SU-DHL-6 (cell line): ENCODE data around the gene TP53I13.

Experiments used
- H2AFZ ChIP-seq: fragments of 200-600 bp; sonication (generic); 2 replicates; pipeline ENCODE4 v1.6.1; 2014; ENCODE audit warnings: low read depth, mild to moderate bottlenecking, moderate library complexity, mixed read lengths, antibody characterized with exemption, low read length; ENCODE audit not compliant: severe bottlenecking
- H3F3A ChIP-seq: fragments of 200-600 bp; shearing (Covaris generic); 2 replicates; pipeline ENCODE4 v1.6.0; 2016; ENCODE audit warnings: antibody characterized with exemption, mild to moderate bottlenecking; ENCODE audit not compliant: insufficient read depth
- H3K27ac ChIP-seq: fragments of 200-600 bp; sonication (generic); 2 replicates; pipeline ENCODE4 v1.5.1; 2016; ENCODE audit warnings: low read depth, mild to moderate bottlenecking, low read length, moderate library complexity, mixed read lengths
- H3K27me3 ChIP-seq: fragments of 200-600 bp; sonication (generic), shearing (Covaris generic); 2 replicates; pipeline ENCODE4 v1.6.0; 2014; ENCODE audit warnings: mild to moderate bottlenecking, low read length
- H3K36me3 ChIP-seq: fragments of 200-600 bp; sonication (generic); 2 replicates; pipeline ENCODE4 v1.6.1; 2014; ENCODE audit warnings: mild to moderate bottlenecking, low read length, mixed read lengths
- H3K4me2 ChIP-seq: fragments of 300-600, 200-600 bp; shearing (Covaris generic), sonication (generic); 2 replicates; pipeline ENCODE4 v1.6.0; 2014; ENCODE audit warnings: low read length, low read depth, mild to moderate bottlenecking; ENCODE audit not compliant: poor library complexity, severe bottlenecking
- H3K4me3 ChIP-seq: fragments of 200-600 bp; sonication (generic); 2 replicates; pipeline ENCODE4 v1.5.1; 2014; ENCODE audit warnings: antibody characterized with exemption, low read length, mild to moderate bottlenecking, mixed read lengths; ENCODE audit not compliant: insufficient read depth, poor library complexity, severe bottlenecking
- H3K79me2 ChIP-seq: fragments of 200-600 bp; sonication (generic); 2 replicates; pipeline ENCODE4 v1.6.1; 2014; ENCODE audit warnings: mild to moderate bottlenecking, low read length, moderate library complexity; ENCODE audit not compliant: insufficient read depth
- H3K9ac ChIP-seq: fragments of 200-600 bp; sonication (generic); 2 replicates; pipeline ENCODE4 v1.7.0; 2014; ENCODE audit warnings: mild to moderate bottlenecking, low read length
- H3K9me2 ChIP-seq: fragments of 200-600 bp; sonication (generic); replicated peaks from 2 replicates; pipeline ENCODE4 v1.6.1; 2014; ENCODE audit warnings: low read length; ENCODE audit not compliant: insufficient read depth
- H3K9me3 ChIP-seq: fragments of 200-600 bp; sonication (generic); 2 replicates; pipeline ENCODE4 v1.6.1; 2014; ENCODE audit warnings: low read length, mixed read lengths; ENCODE audit not compliant: insufficient read depth
- H4K20me1 ChIP-seq: fragments of 200-600 bp; sonication (generic); 2 replicates; pipeline ENCODE4 v1.6.1; 2014; ENCODE audit warnings: low read depth, mild to moderate bottlenecking, antibody characterized with exemption, low read length, moderate library complexity, mixed read lengths
- EZH2phosphoT487 ChIP-seq: fragments of 200-600 bp; sonication (generic), shearing (Covaris generic); conservative IDR thresholded peaks from 2 replicates; pipeline ENCODE4 v1.6.1; 2018; ENCODE audit warnings: mild to moderate bottlenecking, antibody characterized with exemption, low read length, moderate library complexity, mixed read lengths
- TF ChIP-seq, protein P1 (sequence below): fragments of 200-600 bp; sonication (generic); IDR thresholded peaks from one replicate; pipeline ENCODE4 v1.5.1; 2017; ENCODE audit warnings: antibody characterized with exemption, mild to moderate bottlenecking, low read length, moderate library complexity; ENCODE audit not compliant: insufficient read depth, poor library complexity, severe bottlenecking

TP53I13 gene, protein sequence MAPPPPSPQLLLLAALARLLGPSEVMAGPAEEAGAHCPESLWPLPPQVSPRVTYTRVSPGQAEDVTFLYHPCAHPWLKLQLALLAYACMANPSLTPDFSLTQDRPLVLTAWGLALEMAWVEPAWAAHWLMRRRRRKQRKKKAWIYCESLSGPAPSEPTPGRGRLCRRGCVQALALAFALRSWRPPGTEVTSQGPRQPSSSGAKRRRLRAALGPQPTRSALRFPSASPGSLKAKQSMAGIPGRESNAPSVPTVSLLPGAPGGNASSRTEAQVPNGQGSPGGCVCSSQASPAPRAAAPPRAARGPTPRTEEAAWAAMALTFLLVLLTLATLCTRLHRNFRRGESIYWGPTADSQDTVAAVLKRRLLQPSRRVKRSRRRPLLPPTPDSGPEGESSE

DNA sequence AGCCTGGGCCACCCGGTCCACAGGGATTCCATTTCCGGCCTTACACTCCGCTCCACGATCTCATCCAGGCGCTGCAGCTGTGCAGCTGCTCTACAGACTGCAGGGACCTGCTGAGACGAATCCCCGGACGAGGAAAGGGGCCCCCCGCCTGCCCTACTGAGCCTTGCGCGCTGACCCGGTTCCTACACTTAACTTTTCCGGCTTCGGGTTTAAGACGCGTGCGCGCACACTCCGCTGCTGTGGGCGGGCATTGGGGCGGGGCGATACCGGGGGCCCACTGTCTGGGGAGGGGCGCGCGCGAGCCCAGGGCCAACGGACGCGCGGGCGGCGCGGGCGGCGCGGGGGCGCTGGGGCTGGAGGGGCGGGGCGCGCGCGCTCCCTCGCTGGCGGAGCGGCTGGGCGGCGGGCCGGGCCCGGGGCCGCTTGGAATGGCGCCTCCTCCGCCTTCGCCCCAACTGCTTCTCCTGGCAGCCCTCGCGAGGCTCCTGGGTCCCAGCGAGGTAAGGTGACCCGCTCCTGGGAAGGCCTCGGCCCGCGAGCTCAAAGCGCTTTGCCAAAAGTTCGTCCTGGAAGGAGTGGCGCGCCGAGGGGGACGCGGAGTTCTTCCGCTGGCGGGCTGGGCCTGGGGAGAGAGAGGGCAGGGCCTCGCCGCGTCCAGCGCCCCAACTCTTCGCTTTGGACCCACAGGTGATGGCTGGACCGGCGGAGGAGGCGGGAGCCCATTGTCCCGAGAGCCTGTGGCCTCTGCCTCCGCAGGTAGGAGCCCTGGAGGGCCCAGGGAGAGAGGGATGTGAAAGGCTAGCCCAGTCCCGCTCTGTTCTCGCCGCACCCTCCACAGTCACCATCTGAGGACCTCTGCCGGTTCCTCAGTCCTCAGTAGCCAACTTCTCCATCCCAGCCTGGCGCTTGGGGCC, at the start of gene TP53I13:
Gene TP53I13, plus strand, starts transcription at position 371 of the 914 bp plus-strand sequence. Its CDS starts 58 bp downstream, at position 429.
- H3K27me3 ChIP-seq: no peaks in the 10 kb centered on the region

DNA sequence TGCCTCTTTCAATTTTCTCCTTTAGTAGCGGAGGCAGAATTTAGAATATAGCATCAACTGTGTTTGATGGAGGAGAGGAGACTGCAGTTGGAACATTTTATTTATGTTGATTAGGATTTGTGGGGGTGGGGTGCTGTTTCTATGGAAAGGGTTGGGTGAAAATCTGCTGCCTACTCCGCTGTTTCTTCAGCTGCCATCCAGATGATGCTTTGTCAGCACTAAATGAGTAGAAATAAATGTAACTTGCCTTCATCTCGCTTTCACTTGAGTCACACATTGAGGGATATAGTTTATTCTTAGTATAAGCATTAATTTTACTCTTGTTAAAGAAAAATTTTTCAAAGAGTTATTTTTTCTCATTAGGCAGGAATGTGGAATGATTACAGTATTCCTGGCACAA, 43.8 kb upstream of the TP53I13 start:
- TF ChIP-seq, protein P1, sequence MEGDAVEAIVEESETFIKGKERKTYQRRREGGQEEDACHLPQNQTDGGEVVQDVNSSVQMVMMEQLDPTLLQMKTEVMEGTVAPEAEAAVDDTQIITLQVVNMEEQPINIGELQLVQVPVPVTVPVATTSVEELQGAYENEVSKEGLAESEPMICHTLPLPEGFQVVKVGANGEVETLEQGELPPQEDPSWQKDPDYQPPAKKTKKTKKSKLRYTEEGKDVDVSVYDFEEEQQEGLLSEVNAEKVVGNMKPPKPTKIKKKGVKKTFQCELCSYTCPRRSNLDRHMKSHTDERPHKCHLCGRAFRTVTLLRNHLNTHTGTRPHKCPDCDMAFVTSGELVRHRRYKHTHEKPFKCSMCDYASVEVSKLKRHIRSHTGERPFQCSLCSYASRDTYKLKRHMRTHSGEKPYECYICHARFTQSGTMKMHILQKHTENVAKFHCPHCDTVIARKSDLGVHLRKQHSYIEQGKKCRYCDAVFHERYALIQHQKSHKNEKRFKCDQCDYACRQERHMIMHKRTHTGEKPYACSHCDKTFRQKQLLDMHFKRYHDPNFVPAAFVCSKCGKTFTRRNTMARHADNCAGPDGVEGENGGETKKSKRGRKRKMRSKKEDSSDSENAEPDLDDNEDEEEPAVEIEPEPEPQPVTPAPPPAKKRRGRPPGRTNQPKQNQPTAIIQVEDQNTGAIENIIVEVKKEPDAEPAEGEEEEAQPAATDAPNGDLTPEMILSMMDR: no peak
- TF ChIP-seq EZH2phosphoT487: no peak
- peaks cover 24% of the 10 kb centered on the region for H3K36me3 ChIP-seq
- H3K9me3 ChIP-seq: no peaks in the 10 kb centered on the region
- H3K27ac ChIP-seq: no peak overlapping the region
- H3K9ac ChIP-seq: no peak overlapping the region
- H4K20me1 ChIP-seq: 0 out of 2 replicates have a peak, but pooled peaks cover 4% of the 10 kb centered on the region
- no peaks in the 10 kb centered on the region for H3K27me3 ChIP-seq
- no peaks in the 10 kb centered on the region for H3F3A ChIP-seq
- H3K9me2 ChIP-seq: no peaks in the 10 kb centered on the region
- no peak overlapping the region for H3K4me2 ChIP-seq
- H3K79me2 ChIP-seq: no peaks in the 10 kb centered on the region
- H3K4me3 ChIP-seq: no peak overlapping the region
- H2AFZ ChIP-seq: no peak overlapping the region

More for the DNA sequence above, at the start of gene TP53I13:
- Histone ChIP-seq H3K36me3 (no peaks in the 10 kb centered on the region), H3K9me2 (no peaks in the 10 kb centered on the region), H4K20me1 (no peaks in the 10 kb centered on the region), H3K9me3 (no peaks in the 10 kb centered on the region), H3K79me2 (peaks cover 14% of the 10 kb centered on the region), H3K9ac (peak within 1 kb of the TSS; percentile 90), H2AFZ (peak within 1 kb of the TSS; percentile 91), H3K4me2 (peak within 1 kb of the TSS; percentile 75), H3F3A (0 out of 2 replicates have a peak, but pooled peaks cover 4% of the 10 kb centered on the region), H3K27ac (peak within 1 kb of the TSS; percentile 81), H3K4me3 (peak within 1 kb of the TSS; percentile 78)
- TF ChIP-seq, protein P1: no peak
- no peak for TF ChIP-seq EZH2phosphoT487

DNA sequence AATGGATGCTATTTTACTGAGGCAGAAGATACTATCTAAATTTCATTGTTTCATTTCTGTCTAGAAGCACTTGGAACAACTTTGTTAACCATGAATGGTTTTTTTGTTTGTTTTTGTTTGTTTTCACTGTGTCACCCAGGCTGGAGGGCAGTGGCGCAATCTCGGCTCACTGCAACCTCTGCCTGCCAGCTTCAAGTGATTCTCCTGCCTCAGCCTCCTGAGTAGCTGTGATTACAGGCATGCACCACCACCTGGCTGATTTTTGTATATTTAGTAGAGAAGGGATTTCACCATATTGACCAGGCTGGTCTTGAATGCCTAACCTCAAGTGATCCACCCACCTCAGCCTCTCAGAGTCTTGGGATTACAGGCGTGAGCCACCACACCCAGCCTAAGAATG, 42.2 kb upstream of the TP53I13 start:
- Histone ChIP-seq H2AFZ (no peak overlapping the region), H3K27ac (no peak overlapping the region), H3F3A (no peaks in the 10 kb centered on the region), H3K36me3 (peaks cover 26% of the 10 kb centered on the region), H3K9me3 (no peaks in the 10 kb centered on the region), H3K4me2 (no peak overlapping the region), H3K79me2 (no peaks in the 10 kb centered on the region), H3K27me3 (no peaks in the 10 kb centered on the region), H3K4me3 (no peak overlapping the region), H3K9me2 (no peaks in the 10 kb centered on the region), H4K20me1 (0 out of 2 replicates have a peak, but pooled peaks cover 4% of the 10 kb centered on the region), H3K9ac (no peak overlapping the region)
- TF ChIP-seq, protein P1: no peak
- TF ChIP-seq EZH2phosphoT487: no peak
